GM18909 (cell line): ENCODE results near the gene SREK1.

Experiments used
- ATAC-seq: cut with Tn5 transposase; IDR thresholded peaks from one replicate; pipeline ENCODE4 v1.9.1; 2021; ENCODE audit warnings: mild to moderate bottlenecking; ENCODE audit not compliant: unreplicated experiment, poor library complexity

SREK1 gene

GRCh38 chr5:66157046-66157445, 12.9 kb downstream of the SREK1 start:
- no peak for ATAC-seq

- no peak for ATAC-seq
Observed at GRCh38 chr5:66161356-66161755, 17.3 kb downstream of the SREK1 start.

- ATAC-seq: no peak
Observed at GRCh38 chr5:66164044-66164790, 20.1 kb downstream of the SREK1 start.

GRCh38 chr5:66168226-66168625, 24.1 kb downstream of the SREK1 start:
- no peak for ATAC-seq

- ATAC-seq: no peak
Observed at GRCh38 chr5:66169534-66169933, 25.4 kb downstream of the SREK1 start.

- ATAC-seq: no peak
Observed at GRCh38 chr5:66170195-66170919, 26.3 kb downstream of the SREK1 start.

GRCh38 chr5:66171349-66172344, 27.5 kb downstream of the SREK1 start:
- peak; percentile 75 for ATAC-seq

- no peak for ATAC-seq
Observed at GRCh38 chr5:66174338-66174737, 30.2 kb downstream of the SREK1 start.

GRCh38 chr5:66178799-66179198, 34.7 kb downstream of the SREK1 start:
- no peak for ATAC-seq

GRCh38 chr5:66179297-66180051, 35.4 kb downstream of the SREK1 start:
- no peak for ATAC-seq

GRCh38 chr5:66180282-66181155, 36.4 kb downstream of the SREK1 start:
- ATAC-seq: no peak

GRCh38 chr5:66186108-66186507, 42.0 kb downstream of the SREK1 start:
- no peak for ATAC-seq

GRCh38 chr5:66193419-66193818, 49.3 kb downstream of the SREK1 start:
- no peak for ATAC-seq

GRCh38 chr5:66197764-66198405, 53.8 kb downstream of the SREK1 start:
- no peak for ATAC-seq

- ATAC-seq: no peak
Observed at GRCh38 chr5:66198837-66199236, 54.7 kb downstream of the SREK1 start.

GRCh38 chr5:66203531-66203930, 59.4 kb downstream of the SREK1 start:
- no peak for ATAC-seq

GRCh38 chr5:66206465-66206864, 62.4 kb downstream of the SREK1 start:
- no peak for ATAC-seq

- ATAC-seq: no peak
Observed at GRCh38 chr5:66207800-66208561, 63.9 kb downstream of the SREK1 start.
